22Rv1 (cell line): Measurements from ENCODE around the gene AKAP6.

Source experiments
- H3K27ac ChIP-seq: fragments of 450-650 bp; 2 replicates; pipeline ENCODE4 v1.5.1; 2017
- CTCF ChIP-seq: fragments of 450-650 bp; IDR thresholded peaks from 2 replicates; pipeline ENCODE4 v1.5.1; 2017; ENCODE audit warnings: mild to moderate bottlenecking
- ZFX ChIP-seq: fragments of 450-650 bp; IDR thresholded peaks from 2 replicates; pipeline ENCODE4 v1.6.1; 2017; ENCODE audit warnings: antibody characterized with exemption, borderline replicate concordance

AKAP6 gene

GRCh38 chr14:32650030-32650429 is 320.9 kb downstream of the AKAP6 start:
- H3K27ac ChIP-seq = no peak overlapping the region
- TF ChIP-seq CTCF = no peak
- no peak for TF ChIP-seq ZFX

- TF ChIP-seq ZFX (no peak), CTCF (no peak)
- H3K27ac ChIP-seq = no peak overlapping the region
These were observed 321.6 kb downstream of the AKAP6 start for GRCh38 chr14:32650665-32651064.

GRCh38 chr14:32654106-32654505 is 325.0 kb downstream of the AKAP6 start:
- TF ChIP-seq ZFX = no peak
- no peak for TF ChIP-seq CTCF

GRCh38 chr14:32656601-32657000 is 327.5 kb downstream of the AKAP6 start:
- H3K27ac ChIP-seq = no peak overlapping the region
- TF ChIP-seq ZFX (no peak), CTCF (no peak)

More at GRCh38 chr14:32654106-32654505, 325.0 kb downstream of the AKAP6 start:
- no peak overlapping the region for H3K27ac ChIP-seq

GRCh38 chr14:32657081-32657480 is 328.0 kb downstream of the AKAP6 start:
- H3K27ac ChIP-seq = no peak overlapping the region

GRCh38 chr14:32661216-32661615 is 332.1 kb downstream of the AKAP6 start:
- TF ChIP-seq CTCF = no peak
- no peak for TF ChIP-seq ZFX
- H3K27ac ChIP-seq = no peak overlapping the region

More at GRCh38 chr14:32657081-32657480, 328.0 kb downstream of the AKAP6 start:
- no peak for TF ChIP-seq ZFX
- TF ChIP-seq CTCF = no peak

- TF ChIP-seq ZFX (no peak), CTCF (no peak)
- H3K27ac ChIP-seq = no peak overlapping the region
These were observed 333.1 kb downstream of the AKAP6 start for GRCh38 chr14:32662211-32662610.
